Loucy (cell line): ENCODE data around the gene PDILT.

Experiments
- EZH2phosphoT487 ChIP-seq: fragments of 200-600 bp; IDR thresholded peaks from 2 replicates; pipeline ENCODE4 v1.6.1; 2018; ENCODE audit warnings: antibody characterized with exemption, mild to moderate bottlenecking, moderate library complexity, borderline replicate concordance
- TF ChIP-seq, protein P1 (sequence below): fragments of 200-600 bp; sonication (generic); conservative IDR thresholded peaks from 2 replicates; pipeline ENCODE4 v1.5.1; 2014; ENCODE audit warnings: mild to moderate bottlenecking, antibody characterized with exemption, low read length

DNA sequence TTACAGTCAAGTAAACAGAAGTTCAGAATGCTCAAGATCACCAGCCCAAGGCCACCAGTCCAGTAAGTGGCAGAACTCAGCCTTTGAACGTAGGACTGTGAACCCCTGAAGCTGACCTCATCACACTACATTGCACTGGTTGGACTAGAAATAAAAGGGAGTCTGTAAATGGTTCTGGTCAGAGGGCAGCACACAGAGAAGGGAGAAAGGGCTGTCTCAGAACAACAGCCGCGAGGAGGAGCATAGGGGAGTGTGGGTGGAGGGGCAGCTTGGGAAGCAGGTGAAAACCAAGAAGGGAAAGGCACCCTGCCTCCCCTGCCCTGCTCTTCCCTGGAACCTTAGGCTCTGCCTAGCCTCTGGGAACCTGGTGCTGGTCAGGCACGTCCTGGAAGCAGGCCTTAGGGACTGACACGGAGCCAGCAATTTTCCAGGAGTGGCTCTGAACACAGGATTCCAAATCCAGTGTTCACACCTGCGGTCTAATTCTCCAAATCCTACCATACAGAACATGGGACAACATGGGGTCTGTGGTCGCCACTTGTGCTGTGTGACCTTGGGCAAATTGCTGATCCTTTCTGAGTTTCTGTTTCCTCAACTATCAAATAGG lies 7.0 kb downstream of the PDILT start:
- TF ChIP-seq, protein P1, sequence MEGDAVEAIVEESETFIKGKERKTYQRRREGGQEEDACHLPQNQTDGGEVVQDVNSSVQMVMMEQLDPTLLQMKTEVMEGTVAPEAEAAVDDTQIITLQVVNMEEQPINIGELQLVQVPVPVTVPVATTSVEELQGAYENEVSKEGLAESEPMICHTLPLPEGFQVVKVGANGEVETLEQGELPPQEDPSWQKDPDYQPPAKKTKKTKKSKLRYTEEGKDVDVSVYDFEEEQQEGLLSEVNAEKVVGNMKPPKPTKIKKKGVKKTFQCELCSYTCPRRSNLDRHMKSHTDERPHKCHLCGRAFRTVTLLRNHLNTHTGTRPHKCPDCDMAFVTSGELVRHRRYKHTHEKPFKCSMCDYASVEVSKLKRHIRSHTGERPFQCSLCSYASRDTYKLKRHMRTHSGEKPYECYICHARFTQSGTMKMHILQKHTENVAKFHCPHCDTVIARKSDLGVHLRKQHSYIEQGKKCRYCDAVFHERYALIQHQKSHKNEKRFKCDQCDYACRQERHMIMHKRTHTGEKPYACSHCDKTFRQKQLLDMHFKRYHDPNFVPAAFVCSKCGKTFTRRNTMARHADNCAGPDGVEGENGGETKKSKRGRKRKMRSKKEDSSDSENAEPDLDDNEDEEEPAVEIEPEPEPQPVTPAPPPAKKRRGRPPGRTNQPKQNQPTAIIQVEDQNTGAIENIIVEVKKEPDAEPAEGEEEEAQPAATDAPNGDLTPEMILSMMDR, result no peak
- no peak for TF ChIP-seq EZH2phosphoT487
